B cell (primary cell): ENCODE results near the gene NAXD. TPM values are rescaled to one million over a fixed set of nuclear protein-coding genes. Genes with fewer than 3 reads are reported as not detected.

Experiments
- ATAC-seq: fragments of 200-7000 bp; cut with Tn5 transposase; one replicate; pipeline ENCODE4 v1.10.0; 2021; ENCODE audit warnings: low read depth, mild to moderate bottlenecking, moderate number of reproducible peaks, moderate library complexity
- CTCF ChIA-PET: fragments of 350-600 bp; sonication (Branson Sonifier 250); formaldehyde crosslinking; loops from one replicate; lab custom pipeline; 2021; ENCODE audit warnings: antibody characterized with exemption, inconsistent platforms; lab: Charles Lee
- POLR2A ChIA-PET: fragments of 350-600 bp; sonication (Branson Sonifier 250); formaldehyde crosslinking; loops from one replicate; lab custom pipeline; 2021; ENCODE audit warnings: antibody characterized with exemption; lab: Charles Lee
- DNase-seq: peaks from one replicate; pipeline ENCODE4 v3.0.0; 2013
- H2AFZ ChIP-seq: 2 replicates; pipeline ENCODE4 v1.6.1; 2012; ENCODE audit warnings: mild to moderate bottlenecking, low read depth, low read length; ENCODE audit not compliant: insufficient read depth, poor library complexity, severe bottlenecking
- H3K27ac ChIP-seq, 2 donors: 1 replicate in 1 of 2; 2 replicates in 1 of 2; pipeline ENCODE4 v1.5.1; 2012 to 2013; ENCODE audit warnings: low read length in 2 of 2, mild to moderate bottlenecking in 2 of 2, moderate library complexity in 1 of 2
- H3K27me3 ChIP-seq, 4 experiments: fragments of 200-600 bp in 1 of 4; sonication (generic) in 1 of 4; replicated peaks in 1 of 4; 1 replicate in 2 of 4; 2 replicates in 2 of 4; pipeline versions ENCODE4 v1.6.1 to v1.7.0; 2013 to 2016; ENCODE audit warnings: low read length in 3 of 4, mild to moderate bottlenecking in 2 of 4, mixed read lengths in 1 of 4, moderate library complexity in 1 of 4; ENCODE audit not compliant: insufficient read depth in 4 of 4, control insufficient read depth in 3 of 4; ENCODE audit errors: control extremely low read depth in 1 of 4
- H3K36me3 ChIP-seq, 2 experiments: replicated peaks in 1 of 2; 1 replicate in 1 of 2; 2 replicates in 1 of 2; pipeline versions ENCODE4 v1.6.1 to v1.7.1; 2013; ENCODE audit warnings: low read length in 1 of 2; ENCODE audit not compliant: insufficient read depth in 2 of 2, control insufficient read depth in 1 of 2; ENCODE audit errors: control extremely low read depth in 1 of 2, extremely low read depth in 1 of 2
- H3K4me1 ChIP-seq, 2 donors: fragments of 200-600 bp in 1 of 2; sonication (generic) in 1 of 2; 1 replicate in 1 of 2; 2 replicates in 1 of 2; pipeline versions ENCODE4 v1.5.1 to v1.6.1; 2013 to 2017; ENCODE audit warnings: low read length in 2 of 2; ENCODE audit not compliant: control insufficient read depth in 2 of 2, insufficient read depth in 2 of 2
- H3K4me2 ChIP-seq: replicated peaks from 2 replicates; pipeline ENCODE3; 2012; ENCODE audit warnings: mild to moderate bottlenecking, low read depth, low read length; ENCODE audit not compliant: poor library complexity, severe bottlenecking
- H3K4me3 ChIP-seq, 5 experiments: fragments of 200-600 bp in 1 of 5; sonication (generic) in 1 of 5; 1 replicate in 3 of 5; 2 replicates in 2 of 5; pipeline versions ENCODE4 v1.5.1 to v1.7.0; 2011 to 2016; ENCODE audit warnings: low read length in 4 of 5, mild to moderate bottlenecking in 4 of 5, low read depth in 2 of 5, control low read depth in 1 of 5, moderate library complexity in 1 of 5; ENCODE audit not compliant: insufficient read depth in 1 of 5; ENCODE audit errors: control extremely low read depth in 1 of 5, extremely low read depth in 1 of 5
- H3K79me2 ChIP-seq: fragments of 200-600 bp; sonication (generic); one replicate; pipeline ENCODE4 v1.6.0; 2016; ENCODE audit warnings: low read length; ENCODE audit not compliant: control insufficient read depth, insufficient read depth
- H3K9ac ChIP-seq: fragments of 200-600 bp; sonication (generic); 2 replicates; pipeline ENCODE4 v1.6.1; 2017; ENCODE audit warnings: mild to moderate bottlenecking, low read length, moderate library complexity
- H3K9me3 ChIP-seq, 3 donors: one replicate each; pipeline versions ENCODE4 v1.6.1 to v1.7.1; 2013; ENCODE audit warnings: low read length in 2 of 3; ENCODE audit not compliant: control insufficient read depth in 2 of 3, insufficient read depth in 1 of 3; ENCODE audit errors: control extremely low read depth in 1 of 3
- H4K20me1 ChIP-seq: 2 replicates; pipeline ENCODE4 v1.6.0; 2012; ENCODE audit warnings: mild to moderate bottlenecking, low read length; ENCODE audit not compliant: insufficient read depth, control insufficient read depth, poor library complexity, severe bottlenecking
- H3K27ac Mint-ChIP-seq: one replicate; pipeline ENCODE4 v1.8.0; 2021; ENCODE audit warnings: mixed read lengths
- H3K27me3 Mint-ChIP-seq: one replicate; pipeline ENCODE4 v1.8.0; 2021; ENCODE audit warnings: mixed read lengths
- H3K4me1 Mint-ChIP-seq: one replicate; pipeline ENCODE4 v1.8.0; 2021; ENCODE audit warnings: mixed read lengths
- H3K4me3 Mint-ChIP-seq: one replicate; pipeline ENCODE4 v1.8.0; 2021; ENCODE audit warnings: mixed read lengths
- H3K9me3 Mint-ChIP-seq: one replicate; pipeline ENCODE4 v1.8.0; 2022; ENCODE audit warnings: mixed read lengths; ENCODE audit not compliant: insufficient read depth
- CTCF ChIP-seq: fragments of 200-600 bp; IDR thresholded peaks from one replicate; pipeline ENCODE4 v1.8.0; 2022; ENCODE audit warnings: antibody characterized with exemption, mild to moderate bottlenecking
- EZH2 ChIP-seq: IDR thresholded peaks from 2 replicates; pipeline ENCODE4 v1.6.1; 2012; ENCODE audit warnings: borderline replicate concordance, low read depth, mild to moderate bottlenecking, moderate library complexity, low read length; ENCODE audit not compliant: insufficient read depth, poor library complexity, severe bottlenecking
- WGBS: methylation state at CpG from one replicate; pipeline ENCODE4 v1.1.5; 2013; ENCODE audit warnings: missing lambda C conversion rate; ENCODE audit not compliant: insufficient coverage; 5-methylcytosine and 5-hydroxymethylcytosine counted together
- intact Hi-C: fragments of 100-400 bp; cut with micrococcal nuclease; formaldehyde crosslinking; loops from one replicate; pipeline ENCODE4 v1.10.0; 2022
- polyA plus RNA-seq: library from polyadenylated mRNA; depleted of rRNA; stranded (reverse); fragments of >200 nt; gene quantifications from 2 replicates; pipeline ENCODE4 v1.2.3, GENCODE V29; 2012
- total RNA-seq, 2 donors: library from RNA; stranded (reverse); fragments of 120-200 nt in 1 of 2; gene quantifications; 1 replicate in 1 of 2; 2 replicates in 1 of 2; pipeline versions ENCODE4 v1.2.3 to v1.2.4, GENCODE V29; 2013 to 2022

The NAXD gene
- total and polyA plus RNA-seq, 2 donors (not counting 1 experiment from before 2014, with no cell fraction given): 28.4 to 33.3 TPM

- Histone ChIP-seq H3K9me3 (no peaks in the 10 kb centered on the region), H4K20me1 (peaks cover 4% of the 10 kb centered on the region), H3K4me1 (peaks cover 19 to 23% of the 10 kb centered on the region in 2 donors), H3K4me3 (no peak overlapping the region), H3K27me3 (no peaks in the 10 kb centered on the region), H3K79me2 (peaks cover 22% of the 10 kb centered on the region), H3K27ac (no peak overlapping the region), H2AFZ (no peak overlapping the region), H3K36me3 (peaks cover 0 to 66% of the 10 kb centered on the region in 2 experiments), H3K9ac (no peak overlapping the region), H3K4me2 (no peak overlapping the region)
- intact Hi-C loops: loop anchor here (10.0 kb wide), 1 partner anchor 271 kb away; the partner anchor contains the start of gene ANKRD10
- no peak for TF ChIP-seq EZH2
- TF ChIP-seq CTCF: no peak
- DNase-seq (no peak), ATAC-seq (no peak)
- Mint-ChIP-seq H3K4me1 (peaks cover 20% of the 10 kb centered on the region), H3K27me3 (no peaks in the 10 kb centered on the region), H3K9me3 (no peaks in the 10 kb centered on the region), H3K4me3 (no peak overlapping the region), H3K27ac (no peak overlapping the region)
- POLR2A ChIA-PET: interaction anchor here (1.2 to 3.5 kb wide), 5 partner anchors 33 to 175 kb away, joined by 3 to 32 read pairs (median 4); partner anchors contain the start of gene ING1
- CTCF ChIA-PET: interaction anchor here (0.7 to 6.2 kb wide), 29 partner anchors 10 to 581 kb away, joined by 3 to 64 read pairs (median 7); partner anchors contain the start of genes CARS2 and ING1
- WGBS: 91% methylated on average over 11 of the region's 13 CpGs
Measured at GRCh38 chr13:110643768-110644421, 28.6 kb downstream of the NAXD start.
